HepG2 (cell line): ENCODE data around the gene ATP6V0A1. TPM values are rescaled to one million over a fixed set of nuclear protein-coding genes. Genes with fewer than 3 reads are reported as not detected.

Experiments
- AHDC1 ChIP-seq: sonication (generic); formaldehyde crosslinking; IDR thresholded peaks from 2 replicates; pipeline ENCODE4 v1.5.1; 2020; ENCODE audit warnings: mild to moderate bottlenecking, missing genetic modification reagents, borderline replicate concordance
- ATF5 ChIP-seq: sonication (generic); formaldehyde crosslinking; IDR thresholded peaks from 2 replicates; pipeline ENCODE4 v1.4.0; 2020; ENCODE audit warnings: mild to moderate bottlenecking, low read depth, missing genetic modification reagents
- CENPT ChIP-seq: sonication (generic); formaldehyde crosslinking; IDR thresholded peaks from 2 replicates; pipeline ENCODE4 v1.8.0; 2022; ENCODE audit warnings: low read depth, mild to moderate bottlenecking, moderate library complexity, missing genetic modification reagents
- CERS6 ChIP-seq: sonication (generic); formaldehyde crosslinking; IDR thresholded peaks from 2 replicates; pipeline ENCODE4 v1.5.0; 2020; ENCODE audit warnings: missing genetic modification reagents
- DNMT3B ChIP-seq: conservative IDR thresholded peaks from 2 replicates; pipeline ENCODE4 v1.6.1; 2016; ENCODE audit warnings: missing biosample characterization, control low read depth
- HDAC1 ChIP-seq: sonication (generic); formaldehyde crosslinking; IDR thresholded peaks from 2 replicates; pipeline ENCODE4 v1.5.1; 2020; ENCODE audit warnings: mild to moderate bottlenecking, missing genetic modification reagents
- IRX3 ChIP-seq: sonication (generic); formaldehyde crosslinking; IDR thresholded peaks from 2 replicates; pipeline ENCODE4 v1.8.1; 2023; ENCODE audit warnings: mild to moderate bottlenecking, low read depth, missing genetic modification reagents, borderline replicate concordance
- NPAS2 ChIP-seq: sonication (generic); formaldehyde crosslinking; IDR thresholded peaks from 2 replicates; pipeline ENCODE4 v1.8.0; 2022; ENCODE audit warnings: mild to moderate bottlenecking, missing genetic modification reagents, borderline replicate concordance
- SATB2 ChIP-seq: sonication (generic); formaldehyde crosslinking; IDR thresholded peaks from 2 replicates; pipeline ENCODE4 v1.5.0; 2020; ENCODE audit warnings: missing genetic modification reagents
- SRSF9 ChIP-seq: fragments of 200-400 bp; formaldehyde crosslinking; IDR thresholded peaks from 2 replicates; pipeline ENCODE4 v1.6.1; 2018; ENCODE audit warnings: borderline replicate concordance, mild to moderate bottlenecking, low read depth, low read length; ENCODE audit not compliant: insufficient read depth, poor library complexity, severe bottlenecking
- TBX3 ChIP-seq: fragments of 450-650 bp; IDR thresholded peaks from 2 replicates; pipeline ENCODE4 v1.6.1; 2017; ENCODE audit warnings: antibody characterized with exemption, mild to moderate bottlenecking, inconsistent platforms, borderline replicate concordance
- TCF7 ChIP-seq: sonication (generic); IDR thresholded peaks from 2 replicates; pipeline ENCODE4 v1.6.1; 2016; ENCODE audit warnings: antibody characterized with exemption, low read depth
- TP53 ChIP-seq: sonication (generic); formaldehyde crosslinking; conservative IDR thresholded peaks from 2 replicates; pipeline ENCODE4 v1.4.0; 2020; ENCODE audit warnings: missing genetic modification reagents
- TRAFD1 ChIP-seq: sonication (generic); formaldehyde crosslinking; IDR thresholded peaks from 2 replicates; pipeline ENCODE4 v1.5.1; 2020; ENCODE audit warnings: missing genetic modification reagents, mild to moderate bottlenecking, borderline replicate concordance
- ZBTB8A ChIP-seq: sonication (generic); formaldehyde crosslinking; IDR thresholded peaks from 2 replicates; pipeline ENCODE4 v1.4.0; 2020; ENCODE audit warnings: mild to moderate bottlenecking, low read depth, missing genetic modification reagents, borderline replicate concordance
- ZMYM3 ChIP-seq: sonication (generic); formaldehyde crosslinking; IDR thresholded peaks from 2 replicates; pipeline ENCODE4 v1.5.1; 2020; ENCODE audit warnings: mild to moderate bottlenecking, missing genetic modification reagents
- ZNF20 ChIP-seq: sonication (generic); formaldehyde crosslinking; IDR thresholded peaks from 2 replicates; pipeline ENCODE4 v1.4.0; 2020; ENCODE audit warnings: mild to moderate bottlenecking, moderate library complexity, missing genetic modification reagents
- ZNF251 ChIP-seq: sonication (generic); formaldehyde crosslinking; IDR thresholded peaks from 2 replicates; pipeline ENCODE4 v1.9.0; 2021; ENCODE audit warnings: mild to moderate bottlenecking, missing genetic modification reagents
- ZNF329 ChIP-seq: sonication (generic); formaldehyde crosslinking; IDR thresholded peaks from 2 replicates; pipeline ENCODE4 v1.9.0; 2021; ENCODE audit warnings: low read depth, mild to moderate bottlenecking, missing genetic modification reagents
- ZNF331 ChIP-seq: sonication (generic); formaldehyde crosslinking; IDR thresholded peaks from 2 replicates; pipeline ENCODE4 v1.4.0; 2020; ENCODE audit warnings: missing genetic modification reagents
- ZNF557 ChIP-seq: sonication (generic); formaldehyde crosslinking; IDR thresholded peaks from 2 replicates; pipeline ENCODE4 v1.4.0; 2020; ENCODE audit warnings: missing genetic modification reagents
- ZNF564 ChIP-seq: sonication (generic); formaldehyde crosslinking; IDR thresholded peaks from 2 replicates; pipeline ENCODE4 v1.8.1; 2023; ENCODE audit warnings: mild to moderate bottlenecking, missing genetic modification reagents
- polyA plus RNA-seq, 8 experiments: library from polyadenylated mRNA; depleted of rRNA in 3 of 8; stranded (reverse) in 7 of 8; unstranded in 1 of 8; fragments of >200 nt; fragmentation: Illumina TruSeq in 4 of 8; extraction: Trizol in 4 of 8; gene quantifications; 2 replicates each; pipeline versions ENCODE4 v1.2.1 to v1.2.3, GENCODE V29; 2011 to 2016; ENCODE audit warnings: low read depth in 4 of 8, missing spikeins in 1 of 8, mixed read lengths in 1 of 8; ENCODE audit not compliant: insufficient read depth in 1 of 8
- total RNA-seq, 5 experiments: library from RNA; depleted of rRNA; stranded (reverse); fragments of >200 nt; fragmentation: Illumina TruSeq; extraction: Trizol; gene quantifications; 2 replicates each; pipeline ENCODE4 v1.2.3, GENCODE V29; 2016; ENCODE audit warnings: low read depth in 1 of 5

The ATP6V0A1 gene
- total and polyA plus RNA-seq, 2 of the 13 experiments (the other 11 are each of a cell fraction or from before 2014, with no cell fraction given) = 27.9 to 54.1 TPM

- TF ChIP-seq ZNF251 = no peak
- no peak for TF ChIP-seq TRAFD1 (CRISPR knock-in tag)
- TF ChIP-seq ATF5 (CRISPR knock-in tag) = 0 out of 2 replicates have a peak, but pooled peaks have one; percentile 54
- no peak for TF ChIP-seq ZNF20
- TF ChIP-seq TBX3 = peak; percentile 72; the same call in 1 of the 2 replicates
- no peak for TF ChIP-seq DNMT3B (CRISPR knock-in tag)
- 0 out of 2 replicates have a peak, but pooled peaks have one; percentile 69 for TF ChIP-seq CENPT (CRISPR knock-in tag)
- 0 out of 2 replicates have a peak, but pooled peaks have one; percentile 66 for TF ChIP-seq ZNF564
- 0 out of 2 replicates have a peak, but pooled peaks have one; percentile 22 for TF ChIP-seq ZBTB8A
- TF ChIP-seq ZNF331 (CRISPR knock-in tag) = peak; percentile 92
- no peak for TF ChIP-seq TP53
- peak; percentile 59; the same call in 1 of the 2 replicates for TF ChIP-seq TCF7
- TF ChIP-seq ZNF329 (CRISPR knock-in tag) = no peak
- TF ChIP-seq SATB2 = no peak
- TF ChIP-seq AHDC1 = peak; percentile 74; the same call in 1 of the 2 replicates
- no peak for TF ChIP-seq IRX3 (CRISPR knock-in tag)
- TF ChIP-seq SRSF9 = no peak
- TF ChIP-seq NPAS2 (CRISPR knock-in tag) = no peak
- TF ChIP-seq HDAC1 = peak; percentile 82
- TF ChIP-seq CERS6 (CRISPR knock-in tag) = no peak
- TF ChIP-seq ZMYM3 = peak; percentile 93
- no peak; the same call in 1 of the 2 replicates for TF ChIP-seq ZNF557 (CRISPR knock-in tag)
These were observed 72.3 kb downstream of the ATP6V0A1 start (continued) for GRCh38 chr17:42530952-42531454.
